IPS-18c (cell line): ENCODE measurements around the gene CBL.
"Not testable (repeated sequence)": the region's sequence is repeated elsewhere in the genome, so short reads cannot be mapped to it uniquely, and the experiment has no call there.

Source experiments
- H3K4me3 ChIP-seq: 2 replicates; pipeline ENCODE4 v1.7.0; 2013; ENCODE audit warnings: low read depth, mild to moderate bottlenecking, low read length, moderate library complexity; ENCODE audit not compliant: insufficient read depth
- H3K9me3 ChIP-seq: one replicate; pipeline ENCODE4 v1.6.1; 2013; ENCODE audit warnings: mild to moderate bottlenecking, low read length, moderate library complexity; ENCODE audit not compliant: control insufficient read depth, insufficient read depth

The CBL gene

GRCh38 chr11:119180729-119181676 is 25.1 kb upstream of the CBL start:
- H3K4me3 ChIP-seq: no peak overlapping the region
- H3K9me3 ChIP-seq: no peaks in the 10 kb centered on the region

GRCh38 chr11:119181677-119182412 is 24.3 kb upstream of the CBL start:
- H3K4me3 ChIP-seq: no peak overlapping the region
- no peaks in the 10 kb centered on the region for H3K9me3 ChIP-seq

- not testable (repeated sequence) for H3K4me3 ChIP-seq, H3K9me3 ChIP-seq
These were observed 21.7 kb upstream of the CBL start for GRCh38 chr11:119184399-119184798.

GRCh38 chr11:119185981-119186634 is 20.0 kb upstream of the CBL start:
- H3K4me3 ChIP-seq: no peak overlapping the region

GRCh38 chr11:119187123-119187892 is 18.8 kb upstream of the CBL start:
- no peaks in the 10 kb centered on the region for H3K9me3 ChIP-seq
- no peak overlapping the region for H3K4me3 ChIP-seq

More at GRCh38 chr11:119185981-119186634, 20.0 kb upstream of the CBL start:
- H3K9me3 ChIP-seq: no peaks in the 10 kb centered on the region

GRCh38 chr11:119188067-119188466 is 18.1 kb upstream of the CBL start:
- no peak overlapping the region for H3K4me3 ChIP-seq
- no peaks in the 10 kb centered on the region for H3K9me3 ChIP-seq

GRCh38 chr11:119188887-119189286 is 17.3 kb upstream of the CBL start:
- H3K9me3 ChIP-seq: no peaks in the 10 kb centered on the region

GRCh38 chr11:119189393-119189792 is 16.7 kb upstream of the CBL start:
- no peaks in the 10 kb centered on the region for H3K9me3 ChIP-seq

More at GRCh38 chr11:119188887-119189286, 17.3 kb upstream of the CBL start:
- no peak overlapping the region for H3K4me3 ChIP-seq

GRCh38 chr11:119190531-119190930 is 15.6 kb upstream of the CBL start:
- no peaks in the 10 kb centered on the region for H3K9me3 ChIP-seq

More at GRCh38 chr11:119189393-119189792, 16.7 kb upstream of the CBL start:
- no peak overlapping the region for H3K4me3 ChIP-seq

GRCh38 chr11:119191265-119191664 is 14.9 kb upstream of the CBL start:
- not testable (repeated sequence) for H3K9me3 ChIP-seq, H3K4me3 ChIP-seq

More at GRCh38 chr11:119190531-119190930, 15.6 kb upstream of the CBL start:
- H3K4me3 ChIP-seq: no peak overlapping the region

GRCh38 chr11:119192111-119192510 is 14.0 kb upstream of the CBL start:
- Histone ChIP-seq H3K4me3 (no peak overlapping the region), H3K9me3 (no peaks in the 10 kb centered on the region)

- no peaks in the 10 kb centered on the region for H3K9me3 ChIP-seq
- no peak overlapping the region for H3K4me3 ChIP-seq
These were observed 13.1 kb upstream of the CBL start for GRCh38 chr11:119193001-119193400.

GRCh38 chr11:119193626-119194025 is 12.5 kb upstream of the CBL start:
- no peaks in the 10 kb centered on the region for H3K9me3 ChIP-seq
- H3K4me3 ChIP-seq: no peak overlapping the region

- Histone ChIP-seq H3K4me3 (no peak overlapping the region), H3K9me3 (no peaks in the 10 kb centered on the region)
These were observed 11.2 kb upstream of the CBL start for GRCh38 chr11:119194811-119195440.

- Histone ChIP-seq H3K9me3 (no peaks in the 10 kb centered on the region), H3K4me3 (no peak overlapping the region)
These were observed 10.5 kb upstream of the CBL start for GRCh38 chr11:119195680-119196079.

GRCh38 chr11:119196833-119197483 is 9.2 kb upstream of the CBL start:
- no peak overlapping the region for H3K4me3 ChIP-seq
- H3K9me3 ChIP-seq: no peaks in the 10 kb centered on the region
